H1 (cell line): ENCODE data around the gene HEATR1. TPM values are rescaled to one million over a fixed set of nuclear protein-coding genes. Genes with fewer than 3 reads are reported as not detected.

Experiments used
- CTCF ChIA-PET: fragments of 300-600 bp; sonication (Branson Sonifier 250); formaldehyde crosslinking; loops from one replicate; lab custom pipeline; 2021; ENCODE audit not compliant: partially characterized antibody; lab: Charles Lee
- POLR2A ChIA-PET: fragments of 300-600 bp; sonication (Branson Sonifier 250); formaldehyde crosslinking; loops from one replicate; lab custom pipeline; 2021; ENCODE audit warnings: inconsistent platforms; ENCODE audit not compliant: partially characterized antibody; lab: Charles Lee
- DNase-seq, 2 experiments: peaks; one replicate each; pipeline versions ENCODE4 v3.0.0 to v3.0.0-alpha.2; 2010 to 2022; ENCODE audit warnings: low spot score in 2 of 2, low read depth in 1 of 2, mixed read lengths in 1 of 2
- FAIRE-seq: peaks from 2 replicates; lab custom pipeline; 2011; peaks lifted over from hg19 to GRCh38; lab: Jason Lieb, UNC
- H2AFZ ChIP-seq: 2 replicates; pipeline ENCODE4 v1.8.1; 2012; ENCODE audit warnings: low read length, inconsistent platforms
- H2AK5ac ChIP-seq: 2 replicates; pipeline ENCODE4 v1.6.1; 2013; ENCODE audit warnings: low read depth, low read length
- H2BK120ac ChIP-seq: replicated peaks from 2 replicates; pipeline ENCODE3; 2013; ENCODE audit warnings: low read depth, low read length, inconsistent platforms
- H2BK12ac ChIP-seq: 2 replicates; pipeline ENCODE4 v1.6.1; 2013; ENCODE audit warnings: low read depth, low read length
- H2BK15ac ChIP-seq: 2 replicates; pipeline ENCODE4 v1.6.1; 2013; ENCODE audit warnings: low read length
- H2BK20ac ChIP-seq: 2 replicates; pipeline ENCODE4 v1.6.1; 2013; ENCODE audit warnings: low read length
- H2BK5ac ChIP-seq: 2 replicates; pipeline ENCODE4 v1.6.1; 2013; ENCODE audit warnings: low read depth, low read length
- H3K14ac ChIP-seq: 2 replicates; pipeline ENCODE4 v1.6.1; 2013; ENCODE audit warnings: inconsistent platforms; ENCODE audit not compliant: insufficient read length
- H3K18ac ChIP-seq: 2 replicates; pipeline ENCODE4 v1.6.1; 2013; ENCODE audit warnings: low read length; ENCODE audit errors: extremely low read depth
- H3K23ac ChIP-seq: 2 replicates; pipeline ENCODE4 v1.6.1; 2013; ENCODE audit warnings: inconsistent platforms; ENCODE audit not compliant: insufficient read length
- H3K23me2 ChIP-seq: 2 replicates; pipeline ENCODE4 v1.6.1; 2013; ENCODE audit warnings: low read depth, low read length
- H3K27ac ChIP-seq: 2 replicates; pipeline ENCODE4 v1.6.1; 2011; ENCODE audit warnings: low read depth, low read length, inconsistent platforms
- H3K27me3 ChIP-seq, 4 experiments: replicated peaks in 1 of 4; 1 replicate in 1 of 4; 2 replicates in 3 of 4; pipeline versions ENCODE4 v1.6.1 to v1.8.1; 2011 to 2013; ENCODE audit warnings: low read length in 3 of 4, mild to moderate bottlenecking in 3 of 4, inconsistent platforms in 2 of 4, mixed read lengths in 2 of 4, moderate library complexity in 1 of 4; ENCODE audit not compliant: control insufficient read depth in 3 of 4, insufficient read depth in 3 of 4; ENCODE audit errors: extremely low read depth in 1 of 4
- H3K36me3 ChIP-seq, 4 experiments: 2 replicates each; pipeline versions ENCODE4 v1.6.1 to v1.8.1; 2011 to 2013; ENCODE audit warnings: mild to moderate bottlenecking in 4 of 4, low read length in 3 of 4, moderate library complexity in 2 of 4, control low read depth in 1 of 4, inconsistent platforms in 1 of 4; ENCODE audit not compliant: insufficient read depth in 4 of 4, control insufficient read depth in 2 of 4
- H3K4ac ChIP-seq: replicated peaks from 2 replicates; pipeline ENCODE3; 2013; ENCODE audit warnings: low read length, low read depth, mixed read lengths, inconsistent platforms; ENCODE audit not compliant: insufficient read length
- H3K4me1 ChIP-seq, 4 experiments: replicated peaks in 1 of 4; 1 replicate in 1 of 4; 2 replicates in 3 of 4; pipeline versions ENCODE4 v1.6.1 to v1.8.1; 2011 to 2013; ENCODE audit warnings: low read length in 3 of 4, inconsistent platforms in 2 of 4, mixed read lengths in 1 of 4; ENCODE audit not compliant: insufficient read depth in 4 of 4, control insufficient read depth in 3 of 4
- H3K4me2 ChIP-seq, 2 experiments: 2 replicates each; pipeline versions ENCODE4 v1.6.1 to v1.8.1; 2011 to 2013; ENCODE audit warnings: low read depth in 2 of 2, low read length in 2 of 2, control low read depth in 1 of 2, inconsistent platforms in 1 of 2, mild to moderate bottlenecking in 1 of 2; ENCODE audit not compliant: insufficient read depth in 1 of 2
- H3K4me3 ChIP-seq, 4 experiments: fragments of 200-600, 300-600 bp in 1 of 4; sonication (generic), shearing (Covaris generic), sonication (Bioruptor Twin) in 1 of 4; 2 replicates each; pipeline versions ENCODE4 v1.5.1 to v1.8.1; 2011 to 2016; ENCODE audit warnings: low read length in 4 of 4, low read depth in 3 of 4, control low read depth in 2 of 4, inconsistent platforms in 2 of 4, mild to moderate bottlenecking in 2 of 4, mixed read lengths in 1 of 4, moderate library complexity in 1 of 4; ENCODE audit not compliant: insufficient read depth in 2 of 4; ENCODE audit errors: extremely low read depth in 1 of 4
- H3K56ac ChIP-seq: replicated peaks from 2 replicates; pipeline ENCODE3; 2013; ENCODE audit warnings: low read depth, mild to moderate bottlenecking, mixed read lengths, low read length, inconsistent platforms; ENCODE audit not compliant: insufficient read length
- H3K79me1 ChIP-seq: 2 replicates; pipeline ENCODE4 v1.6.1; 2013; ENCODE audit warnings: low read depth, low read length, control low read depth
- H3K79me2 ChIP-seq, 2 experiments: 2 replicates each; pipeline versions ENCODE4 v1.6.1 to v1.8.1; 2012 to 2013; ENCODE audit warnings: low read length in 2 of 2, mild to moderate bottlenecking in 2 of 2, inconsistent platforms in 1 of 2; ENCODE audit not compliant: insufficient read depth in 2 of 2, control insufficient read depth in 1 of 2
- H3K9ac ChIP-seq, 4 experiments: replicated peaks in 1 of 4; 1 replicate in 1 of 4; 2 replicates in 3 of 4; pipeline versions ENCODE4 v1.6.1 to v1.8.1; 2011 to 2013; ENCODE audit warnings: low read depth in 3 of 4, low read length in 3 of 4, control low read depth in 2 of 4, mild to moderate bottlenecking in 2 of 4, moderate library complexity in 2 of 4, inconsistent platforms in 1 of 4; ENCODE audit errors: extremely low read depth in 1 of 4
- H3K9me3 ChIP-seq, 2 experiments: 2 replicates each; pipeline versions ENCODE4 v1.6.1 to v1.8.1; 2012 to 2013; ENCODE audit warnings: mild to moderate bottlenecking in 2 of 2, moderate library complexity in 2 of 2, control low read depth in 1 of 2, inconsistent platforms in 1 of 2, low read depth in 1 of 2, low read length in 1 of 2, mixed read lengths in 1 of 2; ENCODE audit not compliant: insufficient read depth in 2 of 2
- H4K20me1 ChIP-seq, 2 experiments: replicated peaks in 1 of 2; 2 replicates each; pipeline versions ENCODE3 to v1.8.1; 2011 to 2013; ENCODE audit warnings: inconsistent platforms in 2 of 2, low read length in 2 of 2, mild to moderate bottlenecking in 1 of 2; ENCODE audit not compliant: insufficient read depth in 2 of 2, control insufficient read depth in 1 of 2
- H4K5ac ChIP-seq: 2 replicates; pipeline ENCODE4 v1.6.1; 2013; ENCODE audit warnings: low read length, low read depth, mixed read lengths, inconsistent platforms; ENCODE audit not compliant: insufficient read length
- H4K8ac ChIP-seq: 2 replicates; pipeline ENCODE4 v1.8.0; 2013; ENCODE audit warnings: mild to moderate bottlenecking, moderate library complexity, low read length, inconsistent platforms; ENCODE audit not compliant: insufficient read depth; ENCODE audit errors: extremely low read depth
- H4K91ac ChIP-seq: replicated peaks from 2 replicates; pipeline ENCODE3; 2013; ENCODE audit warnings: low read length, mixed read lengths, inconsistent platforms; ENCODE audit not compliant: insufficient read length
- ATF3 ChIP-seq: IDR thresholded peaks from 2 replicates; pipeline ENCODE4 v1.6.1; 2011; ENCODE audit warnings: low read depth, mild to moderate bottlenecking, low read length; ENCODE audit not compliant: insufficient read depth
- BACH1 ChIP-seq: IDR thresholded peaks from 2 replicates; pipeline ENCODE4 v1.6.1; 2012; ENCODE audit warnings: low read length, improper control_type of control experiment
- BCL11A ChIP-seq, 2 experiments: IDR thresholded peaks; one replicate each; pipeline ENCODE4 v1.6.1; 2011; ENCODE audit warnings: low read depth in 2 of 2, low read length in 2 of 2, mild to moderate bottlenecking in 2 of 2
- CHD2 ChIP-seq: IDR thresholded peaks from 2 replicates; pipeline ENCODE4 v1.6.1; 2012; ENCODE audit warnings: low read length, improper control_type of control experiment
- EP300 ChIP-seq, 2 experiments: IDR thresholded peaks; 1 replicate in 1 of 2; 2 replicates in 1 of 2; pipeline ENCODE4 v1.6.1; 2011 to 2012; ENCODE audit warnings: low read depth in 2 of 2, low read length in 2 of 2, mild to moderate bottlenecking in 2 of 2, borderline replicate concordance in 1 of 2, inconsistent platforms in 1 of 2, moderate library complexity in 1 of 2
- MAX ChIP-seq: IDR thresholded peaks from 2 replicates; pipeline ENCODE4 v1.6.1; 2012; ENCODE audit warnings: inconsistent platforms
- PHF8 ChIP-seq: fragments of 200-600 bp; sonication (generic); conservative IDR thresholded peaks from 2 replicates; pipeline ENCODE4 v1.7.1; 2012; ENCODE audit warnings: low read depth, mild to moderate bottlenecking, inconsistent platforms, low read length, moderate library complexity
- RAD21 ChIP-seq, 2 experiments: IDR thresholded peaks in 1 of 2; conservative IDR thresholded peaks in 1 of 2; 2 replicates each; pipeline ENCODE4 v1.6.1; 2011; ENCODE audit warnings: low read depth in 2 of 2, low read length in 2 of 2, improper control_type of control experiment in 1 of 2, inconsistent platforms in 1 of 2, mild to moderate bottlenecking in 1 of 2, moderate library complexity in 1 of 2
- RXRA ChIP-seq: IDR thresholded peaks from 2 replicates; pipeline ENCODE4 v1.6.1; 2011; ENCODE audit warnings: low read depth, mild to moderate bottlenecking, low read length, moderate library complexity; ENCODE audit not compliant: insufficient read depth
- SP1 ChIP-seq: IDR thresholded peaks from 2 replicates; pipeline ENCODE4 v1.6.1; 2011; ENCODE audit warnings: low read depth, low read length
- WGBS, 2 experiments: shearing (Covaris generic) in 1 of 2; methylation state at CpG; one replicate each; pipeline versions ENCODE4 v1.1.6 to v1.1.7; 2013 to 2015; ENCODE audit warnings: low lambda C conversion rate in 2 of 2, mixed read lengths in 2 of 2, inconsistent platforms in 1 of 2, low coverage in 1 of 2, missing lambda C conversion rate in 1 of 2; ENCODE audit not compliant: insufficient replicate concordance in 2 of 2, insufficient coverage in 1 of 2, insufficient read length in 1 of 2; ENCODE audit errors: extremely low coverage in 1 of 2, missing lambda C conversion rate in 1 of 2; 5-methylcytosine and 5-hydroxymethylcytosine counted together
- polyA plus RNA-seq, 7 experiments: library from polyadenylated mRNA; depleted of rRNA in 3 of 7; stranded (reverse) in 5 of 7; unstranded in 2 of 7; fragments of >200 nt in 5 of 7; fragments of 200-250 nt in 2 of 7; gene quantifications; 1 replicate in 5 of 7; 2 replicates in 1 of 7; 4 replicates in 1 of 7; pipeline versions ENCODE4 v1.2.1 to v1.2.3, GENCODE V29; 2011 to 2013; ENCODE audit warnings: missing spikeins in 2 of 7, mixed read lengths in 2 of 7
- total RNA-seq: library from RNA; stranded (reverse); fragmentation: NEBNext Ultra II Directional; extraction: Animal tissue kit (Norgen Biotek cat#: 25700); gene quantifications from 2 replicates; pipeline ENCODE4 v1.2.1, GENCODE V29; 2021

Gene HEATR1
- total and polyA plus RNA-seq, 2 of the 8 experiments (the other 6 are each of a cell fraction or from before 2014, with no cell fraction given) = 13.0 to 95.8 TPM

DNA sequence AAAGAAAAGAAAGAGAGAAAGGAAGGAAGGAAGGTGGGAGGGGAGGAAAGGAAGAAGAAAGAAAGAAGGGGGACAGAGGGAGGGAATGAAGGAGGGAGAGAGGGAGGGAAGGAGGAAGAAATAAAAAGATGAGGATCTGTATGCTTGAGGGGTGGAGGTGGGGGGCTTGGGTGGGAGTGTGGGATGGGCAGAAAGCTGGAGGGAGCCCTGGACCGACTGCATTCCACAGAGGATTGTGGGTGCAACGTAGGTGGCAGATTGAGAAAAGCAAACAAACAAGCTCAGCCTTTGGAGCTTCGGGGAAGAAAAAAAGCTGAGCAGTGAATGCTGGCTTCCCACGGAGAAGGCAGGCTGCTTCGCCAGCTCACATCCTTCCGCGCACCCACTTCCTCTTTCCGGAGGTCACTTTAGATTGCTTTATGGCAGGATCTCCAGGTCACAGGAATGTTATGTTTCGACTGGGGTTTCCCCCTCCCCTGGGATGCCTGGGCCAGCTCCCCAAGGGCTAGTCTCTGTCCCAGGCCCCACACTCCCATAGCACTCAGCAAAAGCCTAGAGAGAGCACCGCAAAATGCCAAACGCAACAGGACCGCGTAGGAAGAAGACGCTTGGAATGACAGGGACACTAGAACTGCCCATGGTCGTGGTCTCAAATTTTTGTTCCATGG is 101.2 kb downstream of the HEATR1 start:
- peak overlapping the region in 3 of 4 experiments; percentile 2 to 37 (median 26); a peak in 3 of 7 replicates for H3K9ac ChIP-seq
- CTCF ChIA-PET = interaction anchor here (0.6 to 2.1 kb wide), 7 partner anchors 8 to 436 kb away, joined by 3 to 7 read pairs (median 4); no protein-coding TSS in a partner anchor
- TF ChIP-seq PHF8 (no peak), RXRA (no peak), MAX (peak; percentile 35; the same call in 1 of the 2 replicates), BACH1 (peak; percentile 35; the same call in 1 of the 2 replicates), BCL11A (IDR thresholded peaks at IDR 0.05; ENCODE audit: low read depth in 2 of 2, low read length in 2 of 2) (no peak), CHD2 (no peak), RAD21 (IDR thresholded peaks at IDR 0.05 in 1 of 2, conservative IDR thresholded peaks at IDR 0.05 in 1 of 2; ENCODE audit: low read depth in 2 of 2, low read length in 2 of 2) (no peak), ATF3 (no peak), EP300 (IDR thresholded peaks at IDR 0.05; ENCODE audit: borderline replicate concordance in 1 of 2, low read depth in 2 of 2, low read length in 2 of 2) (peak in 1 of 2 experiments; percentile 68; a peak in 1 of 3 replicates), SP1 (0 out of 2 replicates have a peak, but pooled peaks have one; percentile 14)

More for the DNA sequence above, 101.2 kb downstream of the HEATR1 start:
- Histone ChIP-seq H3K56ac (no peak overlapping the region), H2BK15ac (no peak overlapping the region), H4K91ac (no peak overlapping the region), H4K20me1 (no peaks in the 10 kb centered on the region), H3K79me2 (no peaks in the 10 kb centered on the region), H4K8ac (peak overlapping the region; percentile 81), H3K4me1 (no peaks in the 10 kb centered on the region), H3K9me3 (no peaks in the 10 kb centered on the region), H3K18ac (no peak overlapping the region; the same call in 1 of the 2 replicates), H2AK5ac (no peak overlapping the region), H3K27me3 (no peaks in the 10 kb centered on the region), H3K4me2 (peak overlapping the region; percentile 47 to 61), H2BK12ac (peak overlapping the region; percentile 13; the same call in 1 of the 2 replicates), H2BK5ac (peak overlapping the region; percentile 73; the same call in 1 of the 2 replicates), H3K23me2 (no peaks in the 10 kb centered on the region; the same call in 1 of the 2 replicates), H4K5ac (peak overlapping the region; percentile 10), H3K4ac (no peak overlapping the region), H2AFZ (peak overlapping the region; percentile 71), H3K4me3 (peak overlapping the region in 3 of 4 experiments; percentile 17 to 52 (median 34); a peak in 6 of 8 replicates), H2BK20ac (no peak overlapping the region), H3K36me3 (no peaks in the 10 kb centered on the region), H3K79me1 (no peaks in the 10 kb centered on the region), H3K14ac (no peak overlapping the region), H3K27ac (peak overlapping the region; percentile 50; the same call in 1 of the 2 replicates), H3K23ac (no peak overlapping the region), H2BK120ac (no peak overlapping the region)
- FAIRE-seq = peak; percentile 70
- peak; percentile 34 to 76 for DNase-seq
- POLR2A ChIA-PET = no interaction called here
- WGBS, 2 experiments = 21% methylated on average over 14 of the region's 15 CpGs; no CpG with 5 or more reads in 1 of the 2 experiments
